OCI-LY1 (cell line): Measurements from ENCODE around the gene A1CF.
"Not testable (repeated sequence)": the region's sequence is repeated elsewhere in the genome, so short reads cannot be mapped to it uniquely, and the experiment has no call there.

Source experiments
- H2AFZ ChIP-seq: fragments of 200-600 bp; sonication (generic), shearing (Covaris generic); 2 replicates; pipeline ENCODE4 v1.6.0; 2014; ENCODE audit warnings: antibody characterized with exemption, mild to moderate bottlenecking, low read length
- H3F3A ChIP-seq: fragments of 200-600 bp; sonication (generic), shearing (Covaris generic); 2 replicates; pipeline ENCODE4 v1.6.0; 2014; ENCODE audit warnings: mild to moderate bottlenecking, antibody characterized with exemption, low read length, moderate library complexity; ENCODE audit not compliant: insufficient read depth
- H3K27ac ChIP-seq: fragments of 200-600 bp; sonication (generic); 2 replicates; pipeline ENCODE4 v1.5.1; 2014; ENCODE audit warnings: low read length, mixed run types, mild to moderate bottlenecking, low read depth; ENCODE audit not compliant: poor library complexity, severe bottlenecking
- H3K27me3 ChIP-seq: fragments of 200-600 bp; sonication (generic); 2 replicates; pipeline ENCODE4 v1.6.0; 2014; ENCODE audit warnings: antibody characterized with exemption, mild to moderate bottlenecking, low read length, moderate library complexity; ENCODE audit not compliant: insufficient read depth
- H3K36me3 ChIP-seq: fragments of 200-600 bp; sonication (generic); 2 replicates; pipeline ENCODE4 v1.6.1; 2014; ENCODE audit warnings: mild to moderate bottlenecking, antibody characterized with exemption, low read length, moderate library complexity, mixed read lengths; ENCODE audit not compliant: insufficient read depth
- H3K4me1 ChIP-seq: fragments of 200-600 bp; sonication (generic); 2 replicates; pipeline ENCODE4 v1.5.1; 2014; ENCODE audit warnings: mild to moderate bottlenecking, low read length, moderate library complexity; ENCODE audit not compliant: insufficient read depth, severe bottlenecking
- H3K4me2 ChIP-seq: fragments of 200-600 bp; sonication (generic), shearing (Covaris generic); 2 replicates; pipeline ENCODE4 v1.6.1; 2014; ENCODE audit warnings: low read length
- H3K4me3 ChIP-seq: fragments of 200-600 bp; sonication (generic); 2 replicates; pipeline ENCODE4 v1.5.1; 2014; ENCODE audit warnings: low read length, low read depth, mild to moderate bottlenecking, mixed read lengths; ENCODE audit not compliant: poor library complexity, severe bottlenecking
- H3K79me2 ChIP-seq: fragments of 200-600 bp; shearing (Covaris generic); 2 replicates; pipeline ENCODE4 v1.6.1; 2016; ENCODE audit warnings: mixed run types, low read length, mixed read lengths; ENCODE audit not compliant: insufficient read depth
- H3K9ac ChIP-seq: fragments of 200-600 bp; sonication (generic), shearing (Covaris generic); 2 replicates; pipeline ENCODE4 v1.6.1; 2014; ENCODE audit warnings: mild to moderate bottlenecking, low read length, mixed read lengths
- H3K9me2 ChIP-seq: fragments of 200-600 bp; sonication (generic), shearing (Covaris generic); 2 replicates; pipeline ENCODE4 v1.6.1; 2014; ENCODE audit warnings: low read depth, mild to moderate bottlenecking, low read length, mixed read lengths
- H3K9me3 ChIP-seq: fragments of 200-600 bp; shearing (Covaris generic); 2 replicates; pipeline ENCODE4 v1.6.1; 2014; ENCODE audit warnings: low read length, mixed read lengths
- H4K20me1 ChIP-seq: fragments of 200-600 bp; sonication (generic), shearing (Covaris generic); 2 replicates; pipeline ENCODE4 v1.6.0; 2016; ENCODE audit warnings: mild to moderate bottlenecking, low read length; ENCODE audit not compliant: insufficient read depth

Gene A1CF

DNA sequence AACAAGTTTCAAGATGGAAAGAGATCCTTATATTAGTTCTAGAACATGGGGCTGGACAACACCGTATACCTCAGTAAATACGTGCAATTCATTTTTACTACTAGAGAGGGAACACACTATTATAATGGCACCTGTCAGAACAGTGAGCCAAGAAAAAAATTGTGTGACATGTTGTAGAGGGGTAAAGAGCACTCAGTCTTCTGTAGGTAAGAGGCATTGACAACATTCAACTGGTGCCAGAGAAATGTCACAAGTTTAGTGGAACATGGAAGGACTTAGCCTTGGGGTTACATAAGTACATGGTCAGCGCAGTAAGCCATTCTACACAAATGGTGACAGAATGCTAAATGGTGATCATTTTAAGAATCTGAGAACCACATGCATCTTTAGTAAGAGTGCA, 113.4 kb downstream of the A1CF start:
- not testable (repeated sequence) for H2AFZ ChIP-seq, H3K36me3 ChIP-seq, H3K27ac ChIP-seq, H3K4me1 ChIP-seq, H3K27me3 ChIP-seq, H4K20me1 ChIP-seq, H3K9me3 ChIP-seq, H3F3A ChIP-seq, H3K79me2 ChIP-seq, H3K4me2 ChIP-seq, H3K9ac ChIP-seq, H3K4me3 ChIP-seq, H3K9me2 ChIP-seq

DNA sequence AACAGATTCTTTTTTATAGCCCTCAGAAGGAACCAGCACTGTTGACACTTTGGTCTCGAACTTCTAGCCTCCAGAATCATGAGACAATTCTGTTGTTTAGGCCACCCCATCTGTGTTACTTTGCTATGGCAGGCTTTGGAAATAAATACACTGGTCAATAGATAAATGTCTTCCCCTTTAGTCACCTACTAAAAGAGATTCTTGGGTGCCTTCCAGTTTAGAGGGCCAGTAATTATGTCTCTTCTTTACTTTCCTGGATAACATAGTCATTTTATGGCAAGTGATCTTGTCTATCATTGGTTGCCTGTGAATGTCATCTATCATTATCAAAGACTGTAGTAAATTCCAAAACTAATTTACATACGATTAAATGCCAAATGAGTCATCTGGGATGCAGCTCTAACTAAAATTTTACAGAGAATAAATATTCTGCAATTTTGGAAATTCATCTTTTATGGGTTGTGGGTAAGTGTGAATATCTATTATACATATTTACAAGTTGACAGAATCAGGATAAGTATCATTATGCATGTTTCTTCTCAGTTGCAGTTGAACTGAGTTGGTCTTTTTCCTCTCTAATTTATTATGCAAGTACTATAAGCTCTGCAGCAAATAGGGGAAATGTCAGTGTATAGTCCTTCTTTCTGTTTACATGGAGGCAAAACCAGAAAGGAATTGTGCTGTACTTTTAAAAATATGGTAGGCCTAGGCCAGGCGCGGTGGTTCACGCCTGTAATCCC, 118.5 kb downstream of the A1CF start:
- H3F3A ChIP-seq, H3K9me3 ChIP-seq, H3K9ac ChIP-seq, H3K4me3 ChIP-seq, H3K27me3 ChIP-seq, H3K79me2 ChIP-seq, H3K9me2 ChIP-seq, H3K27ac ChIP-seq, H2AFZ ChIP-seq, H3K4me2 ChIP-seq, H3K4me1 ChIP-seq, H3K36me3 ChIP-seq, H4K20me1 ChIP-seq: not testable (repeated sequence)
